NCI-H128 (cell line): ENCODE measurements around the gene KCNIP4.
A peak's percentile ranks its signal among the peaks of the same experiment; 100 is the strongest.

ENCODE experiments used
- DNase-seq: peaks from one replicate; lab custom pipeline; 2025; ENCODE audit not compliant: unreplicated experiment; lab: John Stamatoyannopoulos, UW

Gene KCNIP4

DNA sequence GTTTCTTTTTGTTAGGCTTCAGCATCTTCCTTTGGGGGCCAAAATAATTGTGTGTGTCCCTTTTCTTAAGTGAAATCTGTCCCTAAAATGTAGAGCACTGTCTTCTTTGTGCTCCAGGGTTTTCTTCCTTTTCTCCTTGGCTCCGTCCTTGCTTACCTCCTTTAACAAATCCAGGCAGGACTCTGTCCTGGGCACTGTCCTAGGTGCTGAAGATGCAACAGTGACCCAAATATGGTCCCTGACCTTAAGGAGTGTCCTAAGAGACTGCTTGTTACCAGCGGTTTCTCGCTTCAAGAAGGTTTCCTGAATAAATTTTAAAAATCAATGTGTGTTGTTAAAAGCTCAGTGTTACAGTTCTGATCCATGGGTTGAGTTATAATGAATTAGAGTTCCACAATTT is 471.8 kb downstream of the KCNIP4 start:
- no peak for DNase-seq

DNA sequence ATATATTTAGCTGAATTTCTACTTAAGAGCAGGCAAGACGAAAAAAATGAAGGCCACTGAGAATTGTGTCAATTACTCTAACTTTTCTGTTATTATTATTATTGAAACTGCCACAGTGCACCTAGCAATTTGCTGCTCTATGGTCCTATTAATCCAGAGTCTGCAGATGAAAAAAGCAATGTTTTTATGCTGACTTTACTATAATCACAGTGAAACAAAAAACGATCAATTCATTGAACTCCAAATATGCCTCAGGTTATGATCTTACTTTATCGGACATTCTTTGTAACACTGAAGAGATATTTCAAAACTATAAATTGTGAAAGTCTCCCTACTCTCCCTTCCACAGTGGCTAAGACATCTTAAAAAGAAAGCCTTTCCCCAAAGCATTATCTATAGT is 474.4 kb downstream of the KCNIP4 start:
- DNase-seq, result no peak

DNA sequence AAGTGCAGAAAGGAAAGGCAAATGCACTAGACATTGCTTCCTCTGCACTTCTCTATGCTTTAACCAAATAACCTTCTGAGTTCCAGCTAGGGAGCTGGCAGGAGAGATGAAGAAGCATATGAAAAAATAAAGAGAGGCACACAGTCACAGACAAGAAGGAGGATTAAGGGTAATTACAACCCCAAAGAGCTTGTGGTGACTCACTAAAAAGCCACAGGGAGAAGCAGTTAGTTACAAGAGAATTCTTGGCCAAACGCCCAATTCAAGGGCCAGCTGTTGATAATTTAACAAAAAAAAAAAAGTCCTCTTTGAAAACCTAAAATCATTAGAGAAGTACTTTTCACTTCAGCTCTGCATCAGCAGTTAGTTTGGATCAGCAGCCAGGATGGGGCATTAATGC is 478.0 kb downstream of the KCNIP4 start:
- DNase-seq, result peak; percentile 11

DNA sequence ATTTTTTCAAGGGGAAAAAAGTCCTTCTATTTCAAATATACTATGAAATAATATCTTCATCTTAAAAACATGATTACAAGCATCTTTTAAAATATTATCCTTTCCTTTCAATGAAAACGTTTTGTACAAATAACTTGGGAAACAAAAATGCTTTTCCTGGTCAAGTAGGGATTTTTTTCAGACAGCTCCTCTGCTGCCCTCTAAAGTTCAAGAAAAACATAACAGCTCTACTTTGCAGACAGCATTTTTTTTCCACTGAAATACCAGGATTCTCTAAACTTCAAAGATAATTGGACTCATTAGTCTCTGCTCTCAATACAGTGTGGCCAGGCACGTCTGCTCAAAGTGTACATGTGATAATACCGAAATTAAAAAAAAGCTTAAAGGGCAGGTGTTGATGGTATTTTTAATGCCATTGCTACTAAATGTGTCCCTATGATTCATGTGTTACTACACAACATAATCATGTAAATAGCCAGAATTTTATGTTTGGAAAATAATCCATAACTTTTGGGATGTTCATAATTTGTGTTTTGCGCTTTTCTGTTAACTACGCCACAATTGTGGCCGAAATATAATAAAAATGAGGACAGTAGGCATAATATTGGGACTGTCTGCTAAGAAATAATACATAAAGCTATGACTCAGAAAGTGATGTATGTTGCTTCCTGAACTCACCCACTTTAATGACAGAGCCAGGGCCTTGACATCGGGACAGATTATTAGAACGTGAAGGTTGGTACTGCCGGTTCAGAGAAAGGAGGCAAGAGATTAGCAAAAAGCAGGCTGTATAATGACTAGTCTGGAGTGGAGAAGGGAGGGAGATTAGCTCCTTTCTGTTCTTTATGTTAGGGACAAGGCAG is 478.9 kb downstream of the KCNIP4 start:
- no peak for DNase-seq

DNA sequence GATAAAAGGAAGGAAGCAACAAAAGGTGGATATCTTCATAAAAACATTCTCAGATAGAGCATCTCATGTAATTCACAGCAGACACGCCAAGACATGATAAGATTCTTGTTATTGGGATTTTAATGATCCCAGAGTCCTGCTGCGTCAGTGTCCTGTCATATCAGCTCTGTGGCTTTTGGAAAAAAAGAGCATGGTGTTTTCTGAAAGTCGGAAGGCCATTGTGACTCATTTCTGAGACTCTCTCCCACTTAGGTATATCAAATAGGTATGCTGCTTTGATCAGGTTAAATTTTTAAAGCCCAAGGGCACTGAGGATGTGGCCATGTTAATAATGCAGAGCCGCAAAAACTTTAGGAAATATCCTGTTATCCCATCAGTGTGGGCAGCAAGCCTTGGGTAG is 481.0 kb downstream of the KCNIP4 start:
- no peak for DNase-seq

DNA sequence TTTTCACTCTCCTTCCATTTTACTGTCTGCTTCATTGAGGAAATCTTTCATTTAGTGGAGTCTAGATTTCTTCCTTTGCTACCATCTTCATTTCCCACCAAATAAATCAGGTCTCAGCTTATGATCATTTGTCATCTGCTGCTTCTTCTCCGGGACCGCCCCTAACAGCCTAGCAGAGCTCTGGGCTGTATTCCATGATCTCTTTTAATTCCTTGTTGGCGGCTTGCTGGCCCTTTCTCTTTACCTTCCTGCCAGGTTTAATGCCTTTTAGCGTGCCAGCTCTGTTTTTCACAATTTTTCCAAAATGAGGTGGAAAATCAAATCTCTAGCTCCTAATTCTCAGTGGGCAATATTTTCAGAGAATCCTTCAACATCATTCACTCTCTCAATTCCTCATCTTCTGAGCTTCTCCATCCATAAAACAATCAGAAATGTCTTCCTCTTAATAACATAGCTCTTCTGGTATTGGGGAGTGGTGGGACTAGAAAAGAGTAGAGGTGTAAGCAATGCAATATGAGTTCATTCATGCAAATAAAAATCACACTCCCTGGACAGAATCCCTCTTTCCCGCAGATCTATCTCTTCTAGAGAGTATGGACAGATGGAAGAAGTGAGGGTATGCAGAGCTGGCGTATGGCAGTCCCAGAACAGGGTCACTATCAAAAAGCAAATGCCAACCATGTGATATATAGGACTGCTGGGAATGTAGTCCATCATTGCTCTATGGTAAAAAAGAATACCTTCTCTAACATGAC is 491.3 kb downstream of the KCNIP4 start:
- DNase-seq, result no peak

DNA sequence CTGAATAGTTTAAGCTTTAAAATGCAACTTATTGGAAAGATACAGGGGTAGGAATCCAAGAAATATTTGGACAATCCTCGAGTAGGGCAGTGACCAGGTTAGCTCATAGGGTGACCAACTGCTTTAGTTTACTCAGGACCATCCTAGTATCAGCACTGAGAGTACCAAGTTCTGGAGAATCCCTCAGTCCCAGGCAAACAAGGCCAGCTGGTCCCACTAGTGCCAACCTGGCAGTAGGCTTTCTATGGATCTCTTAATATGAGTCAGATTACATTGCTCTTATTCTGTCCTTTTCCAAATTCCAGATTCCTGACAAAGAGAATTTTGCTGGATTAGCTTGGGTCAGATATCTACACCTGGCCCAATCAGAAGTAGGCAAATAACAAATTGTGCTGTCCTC is 493.7 kb downstream of the KCNIP4 start:
- DNase-seq, result no peak

DNA sequence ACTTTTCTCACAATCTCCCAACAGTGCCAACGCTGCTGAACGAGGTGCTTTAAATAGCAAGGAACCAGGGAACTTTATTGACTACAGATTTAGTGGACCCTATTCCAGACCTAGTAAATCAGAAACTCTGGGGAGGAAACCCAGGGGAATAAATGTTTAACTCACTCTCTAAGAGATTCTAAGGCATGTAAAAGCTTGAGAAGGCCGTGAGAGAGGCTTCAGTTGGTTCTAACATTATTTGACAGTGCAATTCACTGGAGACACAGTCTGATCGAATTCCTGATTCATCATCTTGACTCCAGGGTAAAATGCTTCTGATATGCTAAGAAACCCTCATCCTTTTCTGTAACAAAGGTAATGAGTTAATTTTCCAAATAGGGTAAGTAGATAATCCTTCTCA is 494.4 kb downstream of the KCNIP4 start:
- no peak for DNase-seq

DNA sequence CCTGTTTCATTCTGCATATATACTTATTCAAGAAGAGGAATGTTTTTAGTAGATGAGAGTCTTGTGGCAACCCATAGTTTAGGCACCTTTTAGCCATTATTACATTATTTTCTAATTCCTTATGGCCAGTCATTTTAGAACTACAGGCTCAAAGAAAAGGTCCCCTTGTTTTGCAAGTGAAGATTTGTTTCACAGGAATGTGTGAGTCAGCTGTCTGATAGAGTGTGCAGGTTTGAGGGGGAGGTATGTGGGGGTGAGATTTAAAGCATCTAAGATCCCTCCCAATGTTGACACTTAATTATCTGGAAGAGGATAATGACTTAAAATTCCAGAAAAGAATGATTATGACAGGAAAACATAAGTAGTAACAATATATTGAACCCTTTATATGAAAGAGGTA is 495.6 kb downstream of the KCNIP4 start:
- no peak for DNase-seq

DNA sequence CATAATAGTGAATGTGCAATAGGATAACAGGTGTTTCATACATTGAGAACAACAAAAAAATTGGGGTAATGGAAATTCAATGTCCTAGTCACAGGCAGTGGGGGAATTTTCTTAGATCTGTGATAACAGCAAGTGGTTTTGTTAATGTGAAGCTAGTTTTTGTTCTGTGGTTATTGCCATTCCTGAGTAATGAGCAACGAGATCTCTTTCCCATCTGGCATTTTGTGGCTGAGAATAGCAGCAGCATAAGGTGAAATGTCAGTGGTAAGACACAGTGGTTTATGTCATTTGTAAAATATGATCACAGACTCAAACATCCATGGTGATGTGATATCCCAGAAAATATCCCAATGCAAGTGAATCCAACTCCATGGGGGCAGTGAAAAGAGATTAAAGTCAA is 497.5 kb downstream of the KCNIP4 start:
- no peak for DNase-seq

DNA sequence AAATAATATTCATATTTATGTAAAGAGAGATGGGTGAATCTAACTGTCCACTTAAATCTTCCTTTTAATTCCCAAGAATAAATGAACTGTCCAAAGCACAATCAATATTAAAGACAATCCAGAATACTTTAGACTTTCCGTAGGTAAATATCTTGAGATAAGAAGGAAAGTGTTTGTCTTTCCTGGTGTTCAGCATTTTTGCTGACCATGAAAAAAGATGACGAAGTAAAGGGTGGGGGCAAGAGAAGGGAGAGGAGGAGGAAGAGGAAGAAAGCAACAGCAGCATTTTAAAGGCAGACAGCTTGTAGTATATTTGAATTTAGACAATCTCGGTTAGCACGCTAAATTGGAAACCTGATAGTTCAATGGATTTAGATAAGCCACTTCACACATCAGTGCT is 498.2 kb downstream of the KCNIP4 start:
- no peak for DNase-seq

DNA sequence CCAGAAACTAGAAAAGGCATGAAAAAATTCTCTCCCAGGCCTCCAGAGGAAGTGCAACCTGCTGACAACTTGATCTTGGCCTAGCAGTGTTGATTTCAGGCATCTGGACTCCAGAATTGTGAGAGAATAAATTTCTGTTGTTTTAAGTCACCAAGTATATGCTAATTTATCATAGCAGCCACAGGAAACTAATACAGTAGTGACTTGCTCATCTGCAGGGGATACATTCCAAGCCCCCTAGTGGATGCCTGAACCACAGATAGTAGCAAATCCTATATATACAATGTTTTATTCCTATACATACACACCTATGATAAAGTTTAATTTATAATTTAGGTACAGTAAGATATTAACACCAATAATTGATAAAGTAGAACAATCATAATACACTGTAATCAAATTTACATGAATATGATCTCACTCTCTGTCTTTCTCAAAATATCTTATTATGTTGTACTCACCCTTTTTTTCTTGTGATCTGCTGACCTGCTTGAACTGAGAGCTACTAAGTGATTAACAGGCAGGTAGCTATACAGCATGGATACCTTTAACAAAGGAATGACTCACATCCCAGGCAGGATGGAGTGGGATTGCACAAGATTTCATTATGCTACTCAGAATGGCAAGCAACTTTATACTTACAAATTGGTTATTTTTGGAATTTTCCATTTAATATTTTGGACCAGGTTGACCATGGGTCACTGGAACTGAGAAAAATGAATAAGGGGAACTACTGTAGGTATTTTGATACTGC is 501.1 kb downstream of the KCNIP4 start:
- no peak for DNase-seq

DNA sequence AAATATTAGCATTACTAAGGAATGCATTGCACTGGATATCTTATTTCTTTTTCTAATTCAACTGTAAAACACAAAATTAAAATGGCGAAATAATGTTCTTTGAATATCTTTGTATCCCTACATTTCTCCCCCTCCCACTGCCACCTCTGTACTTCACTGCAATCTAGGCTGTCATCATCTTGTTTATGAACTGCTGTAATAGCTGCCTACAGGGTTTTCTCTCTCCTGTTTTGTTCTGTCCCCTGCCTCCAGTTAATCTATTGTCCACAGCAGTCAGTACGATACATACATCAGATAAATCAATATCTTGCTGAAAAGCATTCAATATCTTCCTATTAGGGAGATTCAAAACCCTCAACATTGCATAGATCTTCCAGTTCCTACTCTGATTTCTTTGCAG is 528.4 kb downstream of the KCNIP4 start:
- DNase-seq, result no peak

DNA sequence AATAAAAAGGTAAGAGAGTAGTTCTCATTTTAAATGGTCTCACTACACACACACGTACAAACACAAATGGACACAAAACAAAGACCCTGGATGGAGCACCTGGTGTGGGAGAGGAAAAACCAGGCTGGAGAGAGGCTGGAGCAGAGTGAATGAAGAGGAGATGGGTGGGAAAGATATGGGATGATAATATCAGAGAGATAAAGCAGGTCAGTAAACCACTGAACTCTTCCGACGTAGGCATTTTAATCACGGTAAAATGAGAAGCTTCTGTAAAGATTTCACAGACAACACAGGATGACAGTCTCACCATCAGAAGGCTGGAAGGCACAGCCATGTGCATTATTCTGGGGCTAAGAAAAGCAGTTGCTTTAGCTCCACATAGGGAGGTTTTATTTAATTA is 532.8 kb downstream of the KCNIP4 start:
- DNase-seq, result no peak

DNA sequence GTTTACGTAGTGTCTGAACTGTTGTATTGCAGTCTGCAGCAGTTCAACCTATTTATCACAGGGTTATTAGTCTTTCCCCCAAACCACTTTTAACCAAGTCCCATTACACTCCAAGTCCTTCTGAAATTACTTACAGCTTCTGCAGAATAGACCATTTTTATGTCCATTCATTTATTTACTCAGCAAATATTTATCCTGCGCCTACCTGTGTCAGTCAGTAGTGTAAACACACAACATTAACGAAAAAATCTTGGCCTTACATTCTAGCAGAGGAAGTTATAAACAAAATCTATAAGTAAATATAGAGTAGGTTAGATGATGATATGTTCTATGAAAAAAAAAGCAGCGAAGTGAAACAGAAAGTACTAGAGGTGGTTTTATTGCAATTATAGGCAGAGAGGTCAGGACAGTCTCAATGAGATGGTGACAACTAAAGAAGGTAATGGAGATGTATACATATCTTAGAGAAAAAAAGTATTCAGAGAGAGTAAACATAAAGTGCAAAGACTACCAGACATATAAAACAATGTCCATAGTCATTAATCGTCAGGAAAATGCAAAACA is 534.7 kb downstream of the KCNIP4 start:
- DNase-seq, result no peak

DNA sequence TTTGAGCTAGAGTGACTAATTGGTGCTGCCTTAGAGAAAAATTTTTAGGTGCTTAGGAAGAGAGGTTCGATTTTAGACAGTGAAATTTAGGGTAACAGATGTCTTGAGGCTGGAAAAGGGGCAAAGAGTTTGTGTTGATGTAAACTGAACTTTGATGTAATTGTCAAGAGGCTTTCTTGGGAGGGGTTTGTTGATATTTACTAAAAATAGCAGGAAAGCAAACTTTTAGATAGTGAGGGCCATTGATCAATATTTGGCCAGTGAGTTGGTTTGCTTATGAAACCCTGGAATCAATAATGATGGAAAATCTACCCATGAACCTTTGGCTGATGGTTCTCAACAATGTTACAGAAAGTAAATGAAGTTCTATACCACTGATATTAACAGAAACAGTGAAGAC is 537.5 kb downstream of the KCNIP4 start:
- no peak for DNase-seq

DNA sequence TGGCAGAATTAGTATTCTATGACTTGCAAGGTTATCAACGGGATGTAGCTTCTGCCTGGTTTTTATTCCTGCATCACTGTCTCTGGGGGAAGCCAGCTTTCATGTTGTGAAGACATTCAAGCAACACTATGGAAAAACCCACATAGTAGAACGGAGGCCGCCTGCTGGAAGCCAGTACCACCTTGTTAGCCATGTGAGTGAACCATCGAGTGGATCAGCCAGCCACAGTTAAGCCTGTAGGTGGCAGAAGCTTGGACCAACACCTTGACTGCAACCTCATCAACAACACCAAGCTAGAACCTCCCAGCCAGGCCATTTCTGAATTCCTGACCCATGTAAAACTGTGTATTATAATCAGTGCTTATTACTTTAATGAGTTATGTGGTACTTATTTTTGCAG is 538.2 kb downstream of the KCNIP4 start:
- DNase-seq, result no peak

DNA sequence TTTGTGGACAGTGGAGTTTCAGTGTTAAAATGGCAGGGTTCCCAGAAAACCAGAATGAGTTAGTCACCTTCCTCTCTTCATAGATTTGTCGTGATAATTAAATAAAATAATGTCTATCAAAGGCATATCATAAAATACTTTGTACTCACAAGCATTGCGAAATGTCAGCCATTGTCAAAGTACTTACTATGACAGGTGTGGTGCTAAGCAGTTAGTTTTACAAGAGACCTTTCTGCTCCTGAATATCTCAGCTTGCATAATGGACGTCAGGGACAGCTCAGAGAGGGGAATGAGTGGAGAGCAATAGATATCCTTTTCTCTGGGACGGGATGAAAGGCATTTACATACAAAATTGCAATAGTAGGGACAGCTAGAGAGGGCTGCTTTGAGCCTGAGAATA is 560.9 kb downstream of the KCNIP4 start:
- no peak for DNase-seq

DNA sequence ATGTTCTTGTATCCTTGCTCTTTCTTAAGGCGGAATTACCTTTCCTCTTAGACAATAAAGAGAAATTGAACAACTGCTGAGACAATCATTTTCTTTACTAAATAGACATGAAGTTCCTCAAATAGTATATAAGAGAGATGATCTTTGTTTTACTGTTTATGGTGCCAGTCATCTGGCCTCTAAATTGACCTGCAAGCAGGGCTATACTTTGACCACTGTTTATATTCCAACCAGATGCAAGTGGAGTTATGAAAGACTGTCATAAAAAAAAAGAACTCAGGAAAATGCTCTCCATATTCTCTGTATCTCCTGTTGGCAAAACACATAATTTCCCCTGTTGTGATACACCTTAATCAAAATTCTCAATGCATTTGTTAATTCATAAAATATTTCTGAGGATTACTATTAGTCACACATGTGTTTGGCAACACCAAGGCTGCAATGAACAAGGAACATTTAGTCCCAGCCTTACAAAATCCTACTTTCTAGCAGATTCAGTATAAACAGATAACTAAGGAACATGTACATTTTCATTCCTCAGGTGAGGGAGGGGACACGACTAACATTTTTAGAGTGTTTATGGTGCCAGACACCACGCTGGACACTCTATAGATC is 562.3 kb downstream of the KCNIP4 start:
- DNase-seq, result no peak

DNA sequence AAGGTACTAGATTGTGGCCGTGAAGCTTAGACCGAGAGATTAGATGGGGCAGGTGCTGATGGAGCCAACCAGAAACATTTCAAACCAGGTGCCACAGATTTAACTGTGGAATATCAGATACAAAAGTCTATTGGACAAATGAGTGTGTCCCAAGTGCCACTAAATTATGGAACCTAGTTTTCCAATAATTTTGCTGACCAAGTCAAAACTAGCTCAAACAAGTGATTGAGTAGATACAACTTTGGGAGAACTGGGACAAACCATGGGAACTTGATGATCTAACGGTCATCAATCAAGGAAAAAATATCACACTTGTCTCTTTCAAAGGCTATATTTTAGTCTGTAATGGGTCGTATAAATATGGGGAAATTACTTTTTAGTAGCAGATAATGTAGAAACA is 562.9 kb downstream of the KCNIP4 start:
- no peak for DNase-seq

DNA sequence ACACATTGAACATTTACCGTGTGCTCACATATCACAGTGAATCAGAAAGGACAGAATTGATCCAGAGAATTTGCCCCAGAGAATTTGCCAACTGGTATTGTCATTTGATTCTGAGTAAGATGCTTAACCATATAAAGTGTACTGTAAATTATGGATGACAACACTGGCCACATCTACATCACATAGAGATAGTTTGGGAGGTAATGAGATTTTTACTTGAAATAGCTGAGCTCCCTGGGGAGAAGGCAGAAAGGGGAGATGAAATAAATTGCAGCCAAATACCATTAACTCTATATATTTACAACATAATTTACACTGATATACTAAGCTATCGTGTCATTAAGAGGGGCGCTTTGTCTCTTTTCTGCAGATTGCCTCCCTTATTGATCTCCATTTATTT is 564.0 kb downstream of the KCNIP4 start:
- DNase-seq, result no peak
